ENCODE results near the gene TTR. TPM values are rescaled to one million over a fixed set of nuclear protein-coding genes. Genes with fewer than 3 reads are reported as not detected.

Gene TTR
- total and polyA plus RNA-seq, 2 experiments from 2014 or later = not detected

GRCh38 chr18:31575515-31576257 lies 16.0 kb upstream of the TTR start:
- no peaks in the 10 kb centered on the region for H3K27me3 ChIP-seq (ENCODE audit: insufficient read depth)
- Mint-ChIP-seq H3K4me1 (peaks cover 3% of the 10 kb centered on the region; the same call in 1 of the 3 replicates), H3K27ac (no peak overlapping the region; the same call in 1 of the 2 replicates), H3K36me3 (ENCODE audit: low read depth) (no peaks in the 10 kb centered on the region), H3K27me3 (ENCODE audit: insufficient read depth, low read depth, poor library complexity) (peaks cover 2% of the 10 kb centered on the region), H3K9me3 (no peaks in the 10 kb centered on the region), H3K4me3 (no peak overlapping the region)
- no peaks in the 10 kb centered on the region for H3K79me2 ChIP-seq (replicated peaks; ENCODE audit: insufficient read depth)
- H3F3A ChIP-seq (replicated peaks; ENCODE audit: low read depth) = no peaks in the 10 kb centered on the region
- no peaks in the 10 kb centered on the region for H3K36me3 ChIP-seq (ENCODE audit: insufficient read depth)
- no peak overlapping the region for H3K4me2 ChIP-seq
- TF ChIP-seq ZNF331 (CRISPR knock-in tag; IDR thresholded peaks at IDR 0.05; ENCODE audit: low read depth) (no peak), POLR2AphosphoS5 (IDR thresholded peaks at IDR 0.05; ENCODE audit: low read depth) (no peak), STAT1 (IDR thresholded peaks at IDR 0.05; ENCODE audit: unreplicated experiment) (no peak), ZNF462 (CRISPR knock-in tag; IDR thresholded peaks at IDR 0.05) (no peak), CREB1 (CRISPR knock-in tag; IDR thresholded peaks at IDR 0.05; ENCODE audit: low read depth) (no peak), NANOG (IDR thresholded peaks at IDR 0.05; ENCODE audit: borderline replicate concordance) (no peak), ZNF114 (CRISPR knock-in tag; IDR thresholded peaks at IDR 0.05) (no peak), EZH2phosphoT487 (IDR thresholded peaks at IDR 0.05; ENCODE audit: unreplicated experiment) (no peak)
- no peak for ATAC-seq
- no peak overlapping the region for H3K27ac ChIP-seq (ENCODE audit: low read depth)
- H3K4me1 ChIP-seq (ENCODE audit: insufficient read depth) = no peaks in the 10 kb centered on the region
- no peaks in the 10 kb centered on the region for H4K20me1 ChIP-seq (replicated peaks; ENCODE audit: insufficient read depth)
- DNase-seq (ENCODE audit: low spot score) = no peak
- H3K9me2 ChIP-seq (ENCODE audit: insufficient read depth) = peaks cover 9% of the 10 kb centered on the region
- no peak overlapping the region for H3K4me3 ChIP-seq
- peak overlapping the region; percentile 32 for H2AFZ ChIP-seq
